HEK293 (cell line): Measurements from ENCODE around the gene VPS37C.
A peak's percentile ranks its signal among the peaks of the same experiment; 100 is the strongest.

Experiments used
- BCL6B ChIP-seq: fragments of 450-650 bp; formaldehyde crosslinking; IDR thresholded peaks from 2 replicates; pipeline ENCODE4 v1.5.1; 2017; ENCODE audit warnings: missing biosample characterization, missing genetic modification characterization
- CTCF ChIP-seq: fragments of 450-650 bp; formaldehyde crosslinking; IDR thresholded peaks from 2 replicates; pipeline ENCODE4 v1.5.1; 2016; ENCODE audit warnings: missing biosample characterization, missing genetic modification characterization
- GLIS2 ChIP-seq: fragments of 450-650 bp; formaldehyde crosslinking; IDR thresholded peaks from 2 replicates; pipeline ENCODE4 v1.5.1; 2016; ENCODE audit warnings: missing biosample characterization, missing genetic modification characterization
- MYNN ChIP-seq: fragments of 450-650 bp; formaldehyde crosslinking; IDR thresholded peaks from 2 replicates; pipeline ENCODE4 v1.5.1; 2016; ENCODE audit warnings: missing biosample characterization, missing genetic modification characterization, borderline replicate concordance
- PBX3 ChIP-seq: sonication (generic); formaldehyde crosslinking; IDR thresholded peaks from 2 replicates; pipeline ENCODE4 v1.8.1; 2022; ENCODE audit warnings: mild to moderate bottlenecking, moderate library complexity, missing genetic modification reagents
- PRDM2 ChIP-seq: fragments of 450-650 bp; formaldehyde crosslinking; IDR thresholded peaks from 2 replicates; pipeline ENCODE4 v1.5.1; 2016; ENCODE audit warnings: missing biosample characterization, missing genetic modification characterization, borderline replicate concordance
- TCF7L2 ChIP-seq: IDR thresholded peaks from 2 replicates; pipeline ENCODE4 v1.6.1; 2011; ENCODE audit warnings: low read depth, mild to moderate bottlenecking, inconsistent platforms, low read length, moderate library complexity, borderline replicate concordance
- ZBTB26 ChIP-seq: fragments of 450-650 bp; formaldehyde crosslinking; optimal IDR thresholded peaks from 2 replicates; pipeline ENCODE3; 2016; ENCODE audit warnings: missing biosample characterization, mild to moderate bottlenecking, missing genetic modification characterization
- ZBTB49 ChIP-seq: fragments of 450-650 bp; formaldehyde crosslinking; IDR thresholded peaks from 2 replicates; pipeline ENCODE4 v1.5.1; 2016; ENCODE audit warnings: missing biosample characterization, missing genetic modification characterization, low read depth
- ZBTB8A ChIP-seq: fragments of 450-650 bp; formaldehyde crosslinking; IDR thresholded peaks from 2 replicates; pipeline ENCODE4 v1.5.1; 2016; ENCODE audit warnings: missing biosample characterization, missing genetic modification characterization
- ZNF132 ChIP-seq: fragments of 450-650 bp; formaldehyde crosslinking; IDR thresholded peaks from 2 replicates; pipeline ENCODE4 v1.5.1; 2017; ENCODE audit warnings: missing biosample characterization, missing genetic modification characterization, borderline replicate concordance
- ZNF23 ChIP-seq: fragments of 450-650 bp; formaldehyde crosslinking; IDR thresholded peaks from 2 replicates; pipeline ENCODE4 v1.5.1; 2016; ENCODE audit warnings: missing biosample characterization, missing genetic modification characterization, borderline replicate concordance
- ZNF423 ChIP-seq: fragments of 450-650 bp; formaldehyde crosslinking; IDR thresholded peaks from 2 replicates; pipeline ENCODE4 v1.5.1; 2016; ENCODE audit warnings: missing biosample characterization, missing genetic modification characterization
- ZNF513 ChIP-seq: fragments of 450-650 bp; IDR thresholded peaks from 2 replicates; pipeline ENCODE4 v1.5.1; 2018; ENCODE audit warnings: missing biosample characterization, missing genetic modification characterization
- ZNF571 ChIP-seq: fragments of 450-650 bp; formaldehyde crosslinking; IDR thresholded peaks from 2 replicates; pipeline ENCODE4 v1.5.0; 2017; ENCODE audit warnings: missing biosample characterization, missing genetic modification characterization
- ZNF585B ChIP-seq: fragments of 450-650 bp; formaldehyde crosslinking; IDR thresholded peaks from 2 replicates; pipeline ENCODE4 v1.5.1; 2016; ENCODE audit warnings: missing biosample characterization, missing genetic modification characterization
- ZNF600 ChIP-seq: fragments of 450-650 bp; formaldehyde crosslinking; IDR thresholded peaks from 2 replicates; pipeline ENCODE4 v1.5.1; 2016; ENCODE audit warnings: missing biosample characterization, missing genetic modification characterization
- ZNF664 ChIP-seq: fragments of 450-650 bp; formaldehyde crosslinking; IDR thresholded peaks from 2 replicates; pipeline ENCODE4 v1.5.1; 2016; ENCODE audit warnings: missing biosample characterization, missing genetic modification characterization
- ZNF776 ChIP-seq: fragments of 450-650 bp; formaldehyde crosslinking; IDR thresholded peaks from 2 replicates; pipeline ENCODE4 v1.5.0; 2017; ENCODE audit warnings: missing biosample characterization, missing genetic modification characterization, borderline replicate concordance
- ZSCAN30 ChIP-seq: fragments of 450-650 bp; IDR thresholded peaks from 2 replicates; pipeline ENCODE4 v1.5.1; 2018; ENCODE audit warnings: missing biosample characterization, mild to moderate bottlenecking, missing genetic modification characterization, moderate library complexity
- ZSCAN5A ChIP-seq: fragments of 450-650 bp; formaldehyde crosslinking; IDR thresholded peaks from 2 replicates; pipeline ENCODE4 v1.5.1; 2016; ENCODE audit warnings: missing biosample characterization, missing genetic modification characterization

Gene VPS37C

GRCh38 chr11:61129639-61130523, 31.3 kb downstream of the VPS37C start (continued):
- no peak for TF ChIP-seq PBX3 (CRISPR knock-in tag)
- no peak for TF ChIP-seq ZSCAN5A (tag by site-specific recombination)
- no peak for TF ChIP-seq ZNF423
- TF ChIP-seq ZSCAN30 (tag by site-specific recombination): 0 out of 2 replicates have a peak, but pooled peaks have one; percentile 24
- 0 out of 2 replicates have a peak, but pooled peaks have one; percentile 40 for TF ChIP-seq ZBTB8A
- TF ChIP-seq GLIS2 (tag by site-specific recombination): peak; percentile 82
- TF ChIP-seq ZNF664 (tag by site-specific recombination): no peak
- no peak for TF ChIP-seq ZNF585B
- no peak for TF ChIP-seq PRDM2
- no peak for TF ChIP-seq ZNF776 (tag by site-specific recombination)
- TF ChIP-seq CTCF (tag by site-specific recombination): peak; percentile 98
- no peak for TF ChIP-seq ZNF132 (tag by site-specific recombination)
- TF ChIP-seq ZNF23 (tag by site-specific recombination): no peak
- no peak for TF ChIP-seq ZNF513 (tag by site-specific recombination)
- no peak for TF ChIP-seq ZBTB26 (tag by site-specific recombination)
- no peak for TF ChIP-seq ZNF571
- no peak for TF ChIP-seq ZBTB49 (tag by site-specific recombination)
- TF ChIP-seq TCF7L2: no peak
- no peak for TF ChIP-seq MYNN (tag by site-specific recombination)
- no peak for TF ChIP-seq ZNF600 (tag by site-specific recombination)
- TF ChIP-seq BCL6B: no peak
